ENCODE data around the gene PDIK1L.

The PDIK1L gene

GRCh38 chr1:26162220-26162709 is 50.6 kb downstream of the PDIK1L start:
- Histone ChIP-seq H3K27ac (no peak overlapping the region), H3K4me3 (ENCODE audit: low read depth, low read length) (peak overlapping the region; percentile 41), H3K27me3 (replicated peaks) (no peaks in the 10 kb centered on the region), H3K36me3 (replicated peaks) (no peaks in the 10 kb centered on the region)
- DNase-seq = no peak
- TF ChIP-seq CTCF (IDR thresholded peaks at IDR 0.05; ENCODE audit: low read depth, low read length, missing control alignments) = no peak
- in situ Hi-C loops (cut with HindIII; ENCODE audit: low pct_ligation_motif_present, low sequenced_read_pairs) = no loop called here

- Histone ChIP-seq H3K27ac (no peak overlapping the region), H3K27me3 (replicated peaks) (no peaks in the 10 kb centered on the region), H3K4me3 (ENCODE audit: low read depth, low read length) (no peak overlapping the region), H3K36me3 (replicated peaks) (no peaks in the 10 kb centered on the region)
- in situ Hi-C loops (cut with HindIII; ENCODE audit: low pct_ligation_motif_present, low sequenced_read_pairs) = no loop called here
- no peak for TF ChIP-seq CTCF (IDR thresholded peaks at IDR 0.05; ENCODE audit: low read depth, low read length, missing control alignments)
- DNase-seq = no peak
These were observed 52.0 kb downstream of the PDIK1L start for GRCh38 chr1:26163684-26164035.

- no peak overlapping the region for H3K27ac ChIP-seq
- TF ChIP-seq CTCF (IDR thresholded peaks at IDR 0.05; ENCODE audit: low read depth, low read length, missing control alignments) = peak; percentile 37
These were observed 52.6 kb downstream of the PDIK1L start for GRCh38 chr1:26164036-26164860.

GRCh38 chr1:26164861-26165842 is 53.5 kb downstream of the PDIK1L start:
- H3K27me3 ChIP-seq (replicated peaks) = no peaks in the 10 kb centered on the region
- H3K4me3 ChIP-seq (ENCODE audit: low read depth, low read length) = no peak overlapping the region
- no peak for TF ChIP-seq CTCF (IDR thresholded peaks at IDR 0.05; ENCODE audit: low read depth, low read length, missing control alignments)

More at GRCh38 chr1:26164036-26164860, 52.6 kb downstream of the PDIK1L start:
- Histone ChIP-seq H3K36me3 (replicated peaks) (no peaks in the 10 kb centered on the region), H3K4me3 (ENCODE audit: low read depth, low read length) (peak overlapping the region; percentile 38), H3K27me3 (replicated peaks) (no peaks in the 10 kb centered on the region)
- no peak for DNase-seq
- in situ Hi-C loops (cut with HindIII; ENCODE audit: low pct_ligation_motif_present, low sequenced_read_pairs) = no loop called here

GRCh38 chr1:26166719-26167281 is 55.2 kb downstream of the PDIK1L start:
- DNase-seq = no peak
- no peaks in the 10 kb centered on the region for H3K36me3 ChIP-seq (replicated peaks)
- in situ Hi-C loops (cut with HindIII; ENCODE audit: low pct_ligation_motif_present, low sequenced_read_pairs) = no loop called here
- no peaks in the 10 kb centered on the region for H3K27me3 ChIP-seq (replicated peaks)
- TF ChIP-seq CTCF (IDR thresholded peaks at IDR 0.05; ENCODE audit: low read depth, low read length, missing control alignments) = no peak
- no peak overlapping the region for H3K4me3 ChIP-seq (ENCODE audit: low read depth, low read length)
- H3K27ac ChIP-seq = no peak overlapping the region

More at GRCh38 chr1:26164861-26165842, 53.5 kb downstream of the PDIK1L start:
- in situ Hi-C loops (cut with HindIII; ENCODE audit: low pct_ligation_motif_present, low sequenced_read_pairs) = no loop called here
- Histone ChIP-seq H3K27ac (no peak overlapping the region), H3K36me3 (replicated peaks) (no peaks in the 10 kb centered on the region)
- DNase-seq = no peak

Measured in brain microvascular endothelial cell (primary cell).